Coronary artery (tissue), 2 donors: ENCODE data around the gene KLK2.

Experiments
- DNase-seq: peaks from one replicate; pipeline ENCODE4 v3.0.0-alpha.2; 2017; ENCODE audit warnings: low spot score
- H3K27ac ChIP-seq, 2 donors: fragments of 200-600 bp; sonication (generic); one replicate each; pipeline ENCODE4 v1.5.1; 2016 to 2019
- H3K4me3 ChIP-seq: fragments of 200-600 bp; sonication (generic); 2 replicates; pipeline ENCODE4 v1.5.1; 2016; ENCODE audit warnings: mild to moderate bottlenecking, moderate library complexity
- TF ChIP-seq, protein P1 (sequence below): fragments of 200-600 bp; sonication (generic); IDR thresholded peaks from one replicate; pipeline ENCODE4 v1.5.1; 2019; ENCODE audit warnings: antibody characterized with exemption

Gene KLK2

DNA sequence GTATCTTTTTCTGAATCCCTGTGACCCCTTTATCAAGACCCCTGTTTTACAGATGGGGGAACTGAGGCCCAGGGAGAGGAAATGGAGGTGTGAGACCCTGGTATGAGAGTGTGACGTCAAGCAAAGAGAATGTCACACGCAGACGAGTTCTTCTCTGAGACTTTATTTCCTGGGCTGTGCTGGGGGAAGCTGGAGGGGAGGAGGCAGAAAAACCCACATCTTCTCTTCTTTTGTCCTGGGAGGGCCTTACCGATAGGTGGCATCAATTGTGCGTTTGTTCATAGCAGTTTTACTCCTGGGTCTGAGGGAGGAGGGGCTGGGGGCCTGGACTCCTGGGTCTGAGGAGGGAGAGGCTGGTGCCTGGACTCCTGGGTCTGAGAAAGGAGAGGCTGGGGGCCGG lies 35.0 kb upstream of the KLK2 start:
- no peak for DNase-seq
- no peak overlapping the region for H3K4me3 ChIP-seq
- H3K27ac ChIP-seq = no peak overlapping the region
- TF ChIP-seq, protein P1, sequence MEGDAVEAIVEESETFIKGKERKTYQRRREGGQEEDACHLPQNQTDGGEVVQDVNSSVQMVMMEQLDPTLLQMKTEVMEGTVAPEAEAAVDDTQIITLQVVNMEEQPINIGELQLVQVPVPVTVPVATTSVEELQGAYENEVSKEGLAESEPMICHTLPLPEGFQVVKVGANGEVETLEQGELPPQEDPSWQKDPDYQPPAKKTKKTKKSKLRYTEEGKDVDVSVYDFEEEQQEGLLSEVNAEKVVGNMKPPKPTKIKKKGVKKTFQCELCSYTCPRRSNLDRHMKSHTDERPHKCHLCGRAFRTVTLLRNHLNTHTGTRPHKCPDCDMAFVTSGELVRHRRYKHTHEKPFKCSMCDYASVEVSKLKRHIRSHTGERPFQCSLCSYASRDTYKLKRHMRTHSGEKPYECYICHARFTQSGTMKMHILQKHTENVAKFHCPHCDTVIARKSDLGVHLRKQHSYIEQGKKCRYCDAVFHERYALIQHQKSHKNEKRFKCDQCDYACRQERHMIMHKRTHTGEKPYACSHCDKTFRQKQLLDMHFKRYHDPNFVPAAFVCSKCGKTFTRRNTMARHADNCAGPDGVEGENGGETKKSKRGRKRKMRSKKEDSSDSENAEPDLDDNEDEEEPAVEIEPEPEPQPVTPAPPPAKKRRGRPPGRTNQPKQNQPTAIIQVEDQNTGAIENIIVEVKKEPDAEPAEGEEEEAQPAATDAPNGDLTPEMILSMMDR = no peak

DNA sequence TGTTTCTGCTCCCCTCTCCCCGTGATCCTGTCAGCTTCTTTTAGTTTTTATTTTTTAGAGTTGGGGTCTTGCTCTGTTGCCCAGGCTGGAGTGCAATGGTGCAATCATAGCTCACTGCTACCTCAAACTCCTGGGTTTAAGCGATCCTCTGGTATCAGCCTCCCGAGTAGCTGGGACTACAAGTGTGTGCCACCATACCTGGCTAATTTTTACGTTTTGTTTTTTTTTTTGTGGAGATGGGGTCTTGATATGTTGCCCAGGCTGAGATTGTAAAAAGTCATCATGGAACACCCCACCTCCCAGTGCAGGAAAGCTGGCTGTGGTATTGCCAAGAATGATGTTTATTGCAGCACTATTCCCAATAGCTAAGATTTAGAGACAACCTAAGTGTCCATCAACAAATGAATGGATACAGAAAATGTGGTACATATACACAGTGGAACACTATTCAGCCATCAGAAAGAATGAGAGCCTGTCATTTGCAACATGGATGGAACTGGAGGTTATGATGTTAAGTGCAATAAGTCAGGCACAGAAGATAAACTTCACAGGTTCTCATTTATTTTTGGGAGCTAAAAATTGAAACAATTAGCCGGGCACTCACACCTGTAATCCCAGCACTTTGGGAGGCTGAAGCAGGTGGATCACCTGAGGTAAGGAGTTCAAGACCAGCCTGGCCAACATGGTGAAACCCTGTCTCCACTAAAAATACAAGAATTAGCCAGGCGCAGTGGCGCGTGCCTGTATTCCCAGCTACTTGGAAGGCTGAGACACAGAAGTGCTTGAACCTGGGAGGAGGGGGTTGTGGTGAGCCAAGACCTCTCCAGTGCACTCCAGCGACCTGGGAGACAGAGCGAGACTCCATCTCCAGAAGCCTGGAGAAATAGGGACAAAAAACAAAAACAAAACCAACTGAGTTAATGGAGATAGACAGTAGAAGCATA lies 33.3 kb upstream of the KLK2 start:
- TF ChIP-seq, protein P1 = no peak
- DNase-seq = no peak
- H3K27ac ChIP-seq = no peak overlapping the region
- H3K4me3 ChIP-seq = no peak overlapping the region

DNA sequence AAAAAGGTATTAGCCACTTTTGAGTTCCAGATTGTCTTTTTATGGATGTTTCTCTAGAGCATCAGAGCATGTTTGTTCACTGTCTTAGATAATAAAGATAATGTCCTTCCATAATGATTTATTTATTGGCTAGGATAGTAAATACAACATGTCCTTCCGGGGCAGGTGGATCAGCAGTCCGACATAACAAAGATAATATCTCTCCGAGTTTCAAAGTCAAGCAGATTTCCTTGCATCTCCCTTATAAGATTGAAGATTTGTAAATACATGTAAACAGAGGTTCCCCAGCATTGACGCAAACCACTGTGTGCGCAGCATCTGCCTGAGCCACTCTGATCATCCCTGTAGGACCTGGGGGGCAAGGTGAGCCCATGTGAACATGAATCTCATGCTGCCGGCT lies 31.1 kb upstream of the KLK2 start:
- Histone ChIP-seq H3K27ac (no peak overlapping the region), H3K4me3 (no peak overlapping the region)
- TF ChIP-seq, protein P1 = no peak
- DNase-seq = no peak

DNA sequence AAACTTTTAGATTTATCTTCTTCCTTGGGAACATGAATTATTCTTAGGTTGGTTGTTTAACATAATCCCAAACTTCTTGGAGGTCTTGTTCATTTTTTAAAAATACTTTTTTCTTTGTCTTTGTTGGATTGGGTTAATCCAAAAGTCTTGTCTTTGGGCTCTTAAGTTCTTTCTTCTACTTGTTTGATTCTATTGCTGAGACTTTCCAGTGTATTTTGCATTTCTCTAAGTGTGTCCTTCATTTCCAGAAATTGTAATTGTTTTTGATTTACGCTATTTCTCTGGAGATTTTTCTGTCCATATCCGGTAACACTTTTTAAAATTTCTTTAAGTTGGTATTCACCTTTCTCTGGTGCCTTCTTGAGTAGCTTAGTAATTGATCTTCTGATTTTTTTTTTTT lies 30.0 kb upstream of the KLK2 start:
- DNase-seq = no peak
- no peak overlapping the region for H3K27ac ChIP-seq
- TF ChIP-seq, protein P1 = no peak
- no peak overlapping the region for H3K4me3 ChIP-seq

DNA sequence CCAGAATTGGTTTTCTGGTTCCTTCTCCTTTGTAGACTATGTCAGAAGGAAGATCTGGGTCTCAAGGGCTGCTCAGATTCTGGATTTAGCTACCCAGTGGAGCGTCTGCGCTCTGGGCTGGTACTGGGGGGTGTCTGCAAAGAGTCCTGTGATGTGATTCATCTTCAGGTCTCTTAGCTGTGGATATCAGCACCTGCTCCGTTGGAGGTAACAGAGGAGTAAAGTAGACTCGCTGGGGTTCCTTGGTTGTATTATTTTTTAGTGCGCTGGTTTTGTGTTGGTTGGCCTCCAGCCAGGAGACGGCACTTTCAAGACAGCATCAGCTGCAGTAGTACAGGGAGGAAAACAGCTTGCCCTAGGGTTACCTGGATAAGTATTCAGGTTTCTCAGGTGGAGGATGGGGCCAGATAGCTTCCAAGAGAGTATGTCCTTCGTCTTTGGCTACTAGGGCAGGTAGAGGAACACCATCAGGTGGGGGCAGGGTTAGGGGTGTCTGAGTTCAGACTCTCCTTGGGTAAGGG lies 29.5 kb upstream of the KLK2 start:
- TF ChIP-seq, protein P1 = no peak
- DNase-seq = no peak
- Histone ChIP-seq H3K4me3 (no peak overlapping the region), H3K27ac (no peak overlapping the region)

DNA sequence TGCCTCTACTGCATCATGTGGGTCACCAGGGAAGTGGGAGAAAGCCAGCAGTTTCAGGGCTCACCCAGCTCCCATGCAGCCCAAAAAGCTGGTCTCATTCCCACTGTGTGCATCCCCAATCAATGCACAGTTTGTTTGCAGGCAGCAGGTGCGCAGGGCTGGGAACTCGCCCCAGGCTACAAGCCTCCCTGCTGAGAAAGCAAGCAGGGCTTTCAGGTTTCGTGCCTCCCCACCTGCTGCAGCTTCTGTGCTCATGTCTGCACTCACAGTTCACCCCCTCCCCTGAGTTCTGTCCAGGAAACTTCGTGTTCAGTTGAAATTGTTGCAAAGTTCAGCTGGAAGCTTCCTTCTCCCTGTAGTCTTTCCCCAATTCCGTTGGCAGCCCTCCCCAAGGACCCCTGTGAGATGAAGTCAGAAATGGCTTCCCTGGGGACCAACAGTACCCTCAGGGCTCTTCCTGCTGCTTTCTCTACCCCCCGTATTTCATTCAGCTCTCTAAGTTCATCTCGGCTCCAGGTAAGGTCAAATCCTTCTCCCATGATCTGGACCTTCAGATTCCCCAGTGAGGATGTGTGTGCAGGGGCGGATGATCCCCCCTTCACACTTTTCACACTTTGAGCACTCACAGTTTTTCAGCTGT lies 28.8 kb upstream of the KLK2 start:
- Histone ChIP-seq H3K27ac (no peak overlapping the region), H3K4me3 (no peak overlapping the region)
- TF ChIP-seq, protein P1 = no peak
- no peak for DNase-seq
